HepG2 (cell line): Measurements from ENCODE around the gene IFITM10. TPM values are rescaled to one million over a fixed set of nuclear protein-coding genes. Genes with fewer than 3 reads are reported as not detected.

ENCODE experiments used
- DPF2 ChIP-seq: sonication (generic); formaldehyde crosslinking; IDR thresholded peaks from 2 replicates; pipeline ENCODE4 v1.4.0; 2020; ENCODE audit warnings: mild to moderate bottlenecking, low read depth, missing genetic modification reagents, borderline replicate concordance
- GABPA ChIP-seq, 2 experiments: IDR thresholded peaks; 2 replicates each; pipeline ENCODE4 v1.6.1; 2011 to 2016; ENCODE audit warnings: low read depth in 2 of 2, low read length in 1 of 2, missing biosample characterization in 1 of 2, missing genetic modification characterization in 1 of 2
- HDAC6 ChIP-seq: fragments of 200-600 bp; sonication (generic); IDR thresholded peaks from 2 replicates; pipeline ENCODE4 v1.7.0; 2017; ENCODE audit warnings: mild to moderate bottlenecking, antibody characterized with exemption, low read length, low read depth
- MXI1 ChIP-seq: IDR thresholded peaks from 3 replicates; pipeline ENCODE4 v1.6.1; 2012; ENCODE audit warnings: low read depth, low read length, inconsistent platforms, borderline replicate concordance
- ZBTB38 ChIP-seq: sonication (generic); formaldehyde crosslinking; IDR thresholded peaks from 2 replicates; pipeline ENCODE4 v1.5.1; 2020; ENCODE audit warnings: mild to moderate bottlenecking, missing genetic modification reagents
- ZNF143 ChIP-seq: sonication (generic); formaldehyde crosslinking; IDR thresholded peaks from 2 replicates; pipeline ENCODE4 v1.4.0; 2020; ENCODE audit warnings: missing genetic modification reagents
- ZNF333 ChIP-seq: sonication (generic); formaldehyde crosslinking; IDR thresholded peaks from 2 replicates; pipeline ENCODE4 v1.4.0; 2020; ENCODE audit warnings: mild to moderate bottlenecking, missing genetic modification reagents, borderline replicate concordance
- ZNF724P ChIP-seq: sonication (generic); formaldehyde crosslinking; IDR thresholded peaks from 2 replicates; pipeline ENCODE4 v1.8.0; 2022; ENCODE audit warnings: missing genetic modification reagents, borderline replicate concordance
- ZNF839 ChIP-seq: sonication (generic); formaldehyde crosslinking; IDR thresholded peaks from 2 replicates; pipeline ENCODE4 v1.4.0; 2020; ENCODE audit warnings: missing genetic modification reagents, mild to moderate bottlenecking, borderline replicate concordance
- polyA plus RNA-seq, 8 experiments: library from polyadenylated mRNA; depleted of rRNA in 3 of 8; stranded (reverse) in 7 of 8; unstranded in 1 of 8; fragments of >200 nt; fragmentation: Illumina TruSeq in 4 of 8; extraction: Trizol in 4 of 8; gene quantifications; 2 replicates each; pipeline versions ENCODE4 v1.2.1 to v1.2.3, GENCODE V29; 2011 to 2016; ENCODE audit warnings: low read depth in 4 of 8, missing spikeins in 1 of 8, mixed read lengths in 1 of 8; ENCODE audit not compliant: insufficient read depth in 1 of 8
- total RNA-seq, 5 experiments: library from RNA; depleted of rRNA; stranded (reverse); fragments of >200 nt; fragmentation: Illumina TruSeq; extraction: Trizol; gene quantifications; 2 replicates each; pipeline ENCODE4 v1.2.3, GENCODE V29; 2016; ENCODE audit warnings: low read depth in 1 of 5
- TF ChIP-seq, protein P1 (sequence below): IDR thresholded peaks from 2 replicates; pipeline ENCODE4 v1.6.1; 2016; ENCODE audit warnings: low read depth, missing genetic modification reagents, missing compliant biosample characterization
- TF ChIP-seq, protein P2 (sequence below): sonication (generic); formaldehyde crosslinking; IDR thresholded peaks from 2 replicates; pipeline ENCODE4 v1.5.0; 2020; ENCODE audit warnings: mild to moderate bottlenecking, missing genetic modification reagents
- TF ChIP-seq, protein P3 (sequence below): sonication (generic); formaldehyde crosslinking; IDR thresholded peaks from 2 replicates; pipeline ENCODE4 v1.4.0; 2020; ENCODE audit warnings: mild to moderate bottlenecking, missing genetic modification reagents
- TF ChIP-seq, protein P4 (sequence below): sonication (generic); formaldehyde crosslinking; IDR thresholded peaks from 2 replicates; pipeline ENCODE4 v1.8.0; 2022; ENCODE audit warnings: mild to moderate bottlenecking, missing genetic modification reagents; ENCODE audit not compliant: insufficient replicate concordance
- TF ChIP-seq, protein P5 (sequence below): sonication (generic); formaldehyde crosslinking; IDR thresholded peaks from 2 replicates; pipeline ENCODE4 v1.4.0; 2020; ENCODE audit warnings: mild to moderate bottlenecking, missing genetic modification reagents
- TF ChIP-seq, protein P6 (sequence below): IDR thresholded peaks from 2 replicates; pipeline ENCODE4 v1.6.1; 2016; ENCODE audit warnings: missing compliant biosample characterization, missing genetic modification reagents, borderline replicate concordance

Gene IFITM10
- total and polyA plus RNA-seq, 2 of the 13 experiments (the other 11 are each of a cell fraction or from before 2014, with no cell fraction given): 0.09 to 0.13 TPM

DNA sequence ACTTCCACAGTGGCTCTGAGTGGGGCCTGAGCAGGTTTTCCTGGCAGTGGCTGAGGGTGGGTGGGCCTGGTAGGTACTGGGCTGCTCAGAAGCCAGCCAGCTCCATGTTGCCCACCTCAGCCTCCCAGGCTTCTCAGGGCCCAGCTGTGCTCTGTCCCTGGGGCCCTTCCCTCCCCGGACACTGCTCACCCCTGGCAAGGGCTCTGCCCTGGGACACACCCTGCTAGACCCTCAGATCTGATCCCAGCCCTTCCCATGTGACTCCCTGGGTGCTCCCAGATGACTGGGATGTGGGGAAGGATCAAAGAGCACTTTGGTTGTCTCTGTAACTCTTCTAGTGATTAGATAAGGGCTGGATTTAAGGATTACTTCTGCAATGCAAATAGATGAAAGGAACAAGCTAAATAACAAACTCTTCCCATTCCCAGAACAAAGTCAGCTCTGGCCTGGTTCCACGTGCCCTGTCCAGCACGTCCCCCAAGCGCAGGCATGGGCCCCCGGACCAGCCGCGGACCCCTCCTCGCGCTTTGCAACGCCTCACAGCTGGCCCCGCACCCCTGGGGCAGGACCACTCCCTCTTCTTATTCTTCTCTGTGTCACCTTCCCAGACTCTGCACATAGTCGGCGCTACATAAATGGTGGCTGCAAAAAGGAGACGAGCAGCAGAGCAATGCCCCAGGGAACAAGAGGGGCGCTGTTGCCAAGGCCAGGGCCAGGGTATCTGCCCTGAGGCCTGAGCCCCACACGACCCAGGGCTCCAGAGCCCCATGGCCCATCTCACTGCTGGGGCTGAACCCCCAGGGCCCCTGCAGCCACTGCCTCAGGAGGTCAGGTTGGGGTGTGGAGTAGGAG lies 59.1 kb downstream of the IFITM10 start (continued):
- TF ChIP-seq, protein P1, sequence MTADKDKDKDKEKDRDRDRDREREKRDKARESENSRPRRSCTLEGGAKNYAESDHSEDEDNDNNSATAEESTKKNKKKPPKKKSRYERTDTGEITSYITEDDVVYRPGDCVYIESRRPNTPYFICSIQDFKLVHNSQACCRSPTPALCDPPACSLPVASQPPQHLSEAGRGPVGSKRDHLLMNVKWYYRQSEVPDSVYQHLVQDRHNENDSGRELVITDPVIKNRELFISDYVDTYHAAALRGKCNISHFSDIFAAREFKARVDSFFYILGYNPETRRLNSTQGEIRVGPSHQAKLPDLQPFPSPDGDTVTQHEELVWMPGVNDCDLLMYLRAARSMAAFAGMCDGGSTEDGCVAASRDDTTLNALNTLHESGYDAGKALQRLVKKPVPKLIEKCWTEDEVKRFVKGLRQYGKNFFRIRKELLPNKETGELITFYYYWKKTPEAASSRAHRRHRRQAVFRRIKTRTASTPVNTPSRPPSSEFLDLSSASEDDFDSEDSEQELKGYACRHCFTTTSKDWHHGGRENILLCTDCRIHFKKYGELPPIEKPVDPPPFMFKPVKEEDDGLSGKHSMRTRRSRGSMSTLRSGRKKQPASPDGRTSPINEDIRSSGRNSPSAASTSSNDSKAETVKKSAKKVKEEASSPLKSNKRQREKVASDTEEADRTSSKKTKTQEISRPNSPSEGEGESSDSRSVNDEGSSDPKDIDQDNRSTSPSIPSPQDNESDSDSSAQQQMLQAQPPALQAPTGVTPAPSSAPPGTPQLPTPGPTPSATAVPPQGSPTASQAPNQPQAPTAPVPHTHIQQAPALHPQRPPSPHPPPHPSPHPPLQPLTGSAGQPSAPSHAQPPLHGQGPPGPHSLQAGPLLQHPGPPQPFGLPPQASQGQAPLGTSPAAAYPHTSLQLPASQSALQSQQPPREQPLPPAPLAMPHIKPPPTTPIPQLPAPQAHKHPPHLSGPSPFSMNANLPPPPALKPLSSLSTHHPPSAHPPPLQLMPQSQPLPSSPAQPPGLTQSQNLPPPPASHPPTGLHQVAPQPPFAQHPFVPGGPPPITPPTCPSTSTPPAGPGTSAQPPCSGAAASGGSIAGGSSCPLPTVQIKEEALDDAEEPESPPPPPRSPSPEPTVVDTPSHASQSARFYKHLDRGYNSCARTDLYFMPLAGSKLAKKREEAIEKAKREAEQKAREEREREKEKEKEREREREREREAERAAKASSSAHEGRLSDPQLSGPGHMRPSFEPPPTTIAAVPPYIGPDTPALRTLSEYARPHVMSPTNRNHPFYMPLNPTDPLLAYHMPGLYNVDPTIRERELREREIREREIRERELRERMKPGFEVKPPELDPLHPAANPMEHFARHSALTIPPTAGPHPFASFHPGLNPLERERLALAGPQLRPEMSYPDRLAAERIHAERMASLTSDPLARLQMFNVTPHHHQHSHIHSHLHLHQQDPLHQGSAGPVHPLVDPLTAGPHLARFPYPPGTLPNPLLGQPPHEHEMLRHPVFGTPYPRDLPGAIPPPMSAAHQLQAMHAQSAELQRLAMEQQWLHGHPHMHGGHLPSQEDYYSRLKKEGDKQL (CRISPR knock-in tag): peak; percentile 97
- TF ChIP-seq, protein P2, sequence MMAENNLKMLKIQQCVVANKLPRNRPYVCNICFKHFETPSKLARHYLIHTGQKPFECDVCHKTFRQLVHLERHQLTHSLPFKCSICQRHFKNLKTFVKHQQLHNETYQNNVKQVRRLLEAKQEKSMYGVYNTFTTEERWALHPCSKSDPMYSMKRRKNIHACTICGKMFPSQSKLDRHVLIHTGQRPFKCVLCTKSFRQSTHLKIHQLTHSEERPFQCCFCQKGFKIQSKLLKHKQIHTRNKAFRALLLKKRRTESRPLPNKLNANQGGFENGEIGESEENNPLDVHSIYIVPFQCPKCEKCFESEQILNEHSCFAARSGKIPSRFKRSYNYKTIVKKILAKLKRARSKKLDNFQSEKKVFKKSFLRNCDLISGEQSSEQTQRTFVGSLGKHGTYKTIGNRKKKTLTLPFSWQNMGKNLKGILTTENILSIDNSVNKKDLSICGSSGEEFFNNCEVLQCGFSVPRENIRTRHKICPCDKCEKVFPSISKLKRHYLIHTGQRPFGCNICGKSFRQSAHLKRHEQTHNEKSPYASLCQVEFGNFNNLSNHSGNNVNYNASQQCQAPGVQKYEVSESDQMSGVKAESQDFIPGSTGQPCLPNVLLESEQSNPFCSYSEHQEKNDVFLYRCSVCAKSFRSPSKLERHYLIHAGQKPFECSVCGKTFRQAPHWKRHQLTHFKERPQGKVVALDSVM (CRISPR knock-in tag): no peak; the same call in 1 of the 2 replicates
- TF ChIP-seq MXI1 (peak; percentile 29; the same call in 1 of the 3 replicates), HDAC6 (no peak), ZNF333 (no peak), ZNF839 (CRISPR knock-in tag) (0 out of 2 replicates have a peak, but pooled peaks have one; percentile 26), DPF2 (CRISPR knock-in tag) (peak; percentile 37; the same call in 1 of the 2 replicates), ZBTB38 (CRISPR knock-in tag) (peak; percentile 97), ZNF143 (no peak), ZNF724P (0 out of 2 replicates have a peak, but pooled peaks have one; percentile 52), GABPA (IDR thresholded peaks at IDR 0.05; ENCODE audit: low read depth, low read length) (no peak), GABPA (CRISPR knock-in tag; IDR thresholded peaks at IDR 0.05; ENCODE audit: low read depth) (no peak)
- TF ChIP-seq, protein P3, sequence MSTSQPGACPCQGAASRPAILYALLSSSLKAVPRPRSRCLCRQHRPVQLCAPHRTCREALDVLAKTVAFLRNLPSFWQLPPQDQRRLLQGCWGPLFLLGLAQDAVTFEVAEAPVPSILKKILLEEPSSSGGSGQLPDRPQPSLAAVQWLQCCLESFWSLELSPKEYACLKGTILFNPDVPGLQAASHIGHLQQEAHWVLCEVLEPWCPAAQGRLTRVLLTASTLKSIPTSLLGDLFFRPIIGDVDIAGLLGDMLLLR (CRISPR knock-in tag): no peak; the same call in none of the 2 replicates
- TF ChIP-seq, protein P4, sequence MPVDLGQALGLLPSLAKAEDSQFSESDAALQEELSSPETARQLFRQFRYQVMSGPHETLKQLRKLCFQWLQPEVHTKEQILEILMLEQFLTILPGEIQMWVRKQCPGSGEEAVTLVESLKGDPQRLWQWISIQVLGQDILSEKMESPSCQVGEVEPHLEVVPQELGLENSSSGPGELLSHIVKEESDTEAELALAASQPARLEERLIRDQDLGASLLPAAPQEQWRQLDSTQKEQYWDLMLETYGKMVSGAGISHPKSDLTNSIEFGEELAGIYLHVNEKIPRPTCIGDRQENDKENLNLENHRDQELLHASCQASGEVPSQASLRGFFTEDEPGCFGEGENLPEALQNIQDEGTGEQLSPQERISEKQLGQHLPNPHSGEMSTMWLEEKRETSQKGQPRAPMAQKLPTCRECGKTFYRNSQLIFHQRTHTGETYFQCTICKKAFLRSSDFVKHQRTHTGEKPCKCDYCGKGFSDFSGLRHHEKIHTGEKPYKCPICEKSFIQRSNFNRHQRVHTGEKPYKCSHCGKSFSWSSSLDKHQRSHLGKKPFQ (CRISPR knock-in tag): peak; percentile 84
- TF ChIP-seq, protein P5, sequence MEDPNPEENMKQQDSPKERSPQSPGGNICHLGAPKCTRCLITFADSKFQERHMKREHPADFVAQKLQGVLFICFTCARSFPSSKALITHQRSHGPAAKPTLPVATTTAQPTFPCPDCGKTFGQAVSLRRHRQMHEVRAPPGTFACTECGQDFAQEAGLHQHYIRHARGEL (CRISPR knock-in tag): peak; percentile 42; the same call in 1 of the 2 replicates
- TF ChIP-seq, protein P6, sequence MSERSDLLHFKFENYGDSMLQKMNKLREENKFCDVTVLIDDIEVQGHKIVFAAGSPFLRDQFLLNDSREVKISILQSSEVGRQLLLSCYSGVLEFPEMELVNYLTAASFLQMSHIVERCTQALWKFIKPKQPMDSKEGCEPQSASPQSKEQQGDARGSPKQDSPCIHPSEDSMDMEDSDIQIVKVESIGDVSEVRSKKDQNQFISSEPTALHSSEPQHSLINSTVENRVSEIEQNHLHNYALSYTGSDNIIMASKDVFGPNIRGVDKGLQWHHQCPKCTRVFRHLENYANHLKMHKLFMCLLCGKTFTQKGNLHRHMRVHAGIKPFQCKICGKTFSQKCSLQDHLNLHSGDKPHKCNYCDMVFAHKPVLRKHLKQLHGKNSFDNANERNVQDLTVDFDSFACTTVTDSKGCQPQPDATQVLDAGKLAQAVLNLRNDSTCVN (CRISPR knock-in tag): peak; percentile 78; the same call in 1 of the 2 replicates
